Cardiac septum (tissue), 1 donor: ENCODE results near the gene GLIS1. TPM values are rescaled to one million over a fixed set of nuclear protein-coding genes. Genes with fewer than 3 reads are reported as not detected.

ENCODE experiments used
- DNase-seq: peaks from one replicate; pipeline ENCODE4 v3.0.0-alpha.2; 2020; ENCODE audit warnings: low spot score
- intact Hi-C: fragments of 100-400 bp; cut with DNase I; formaldehyde crosslinking; loops from one replicate; pipeline ENCODE4 v1.14.0; 2022
- total RNA-seq: library from RNA; stranded (reverse); fragmentation: NEBNext Ultra II Directional; extraction: Animal tissue kit (Norgen Biotek cat#: 25700); gene quantifications from one replicate; pipeline ENCODE4 v1.2.1, GENCODE V29; 2021
- donor health status: DM: no; HTN: no; CAD: no.

The GLIS1 gene
- total RNA-seq, 1 donor from 2014 or later, result 0.30 TPM

GRCh38 chr1:53629101-53629691 is 109.8 kb downstream of the GLIS1 start:
- intact Hi-C loops, result no loop called here
- DNase-seq, result no peak

GRCh38 chr1:53628286-53628955 is 110.5 kb downstream of the GLIS1 start:
- intact Hi-C loops, result no loop called here
- no peak for DNase-seq

- no peak for DNase-seq
- intact Hi-C loops, result no loop called here
Measured at GRCh38 chr1:53627666-53628065, 111.3 kb downstream of the GLIS1 start.

- intact Hi-C loops, result no loop called here
- DNase-seq, result no peak
Measured at GRCh38 chr1:53627031-53627430, 111.9 kb downstream of the GLIS1 start.

- intact Hi-C loops, result no loop called here
- no peak for DNase-seq
Measured at GRCh38 chr1:53626616-53627015, 112.3 kb downstream of the GLIS1 start.

- intact Hi-C loops, result no loop called here
- no peak for DNase-seq
Measured at GRCh38 chr1:53625766-53626520, 113.0 kb downstream of the GLIS1 start.

- DNase-seq, result no peak
- intact Hi-C loops, result no loop called here
Measured at GRCh38 chr1:53625049-53625448, 113.9 kb downstream of the GLIS1 start.

GRCh38 chr1:53622531-53622930 is 116.4 kb downstream of the GLIS1 start:
- intact Hi-C loops, result no loop called here

GRCh38 chr1:53621144-53621543 is 117.8 kb downstream of the GLIS1 start:
- DNase-seq, result no peak
- intact Hi-C loops, result no loop called here

More at GRCh38 chr1:53622531-53622930, 116.4 kb downstream of the GLIS1 start:
- no peak for DNase-seq

- DNase-seq, result peak; percentile 53
- intact Hi-C loops, result no loop called here
Measured at GRCh38 chr1:53620061-53620855, 118.7 kb downstream of the GLIS1 start.

- intact Hi-C loops, result no loop called here
- peak; percentile 51 for DNase-seq
Measured at GRCh38 chr1:53619367-53620060, 119.5 kb downstream of the GLIS1 start.

GRCh38 chr1:53618500-53619366 is 120.2 kb downstream of the GLIS1 start:
- intact Hi-C loops, result no loop called here
- DNase-seq, result peak; percentile 47

GRCh38 chr1:53617851-53618499 is 121.0 kb downstream of the GLIS1 start:
- peak; percentile 55 for DNase-seq

GRCh38 chr1:53617382-53617781 is 121.6 kb downstream of the GLIS1 start:
- peak; percentile 72 for DNase-seq
- intact Hi-C loops, result no loop called here

More at GRCh38 chr1:53617851-53618499, 121.0 kb downstream of the GLIS1 start:
- intact Hi-C loops, result no loop called here

GRCh38 chr1:53616927-53617326 is 122.0 kb downstream of the GLIS1 start:
- intact Hi-C loops, result no loop called here

GRCh38 chr1:53616511-53616910 is 122.5 kb downstream of the GLIS1 start:
- intact Hi-C loops, result no loop called here
- peak; percentile 29 for DNase-seq

More at GRCh38 chr1:53616927-53617326, 122.0 kb downstream of the GLIS1 start:
- peak; percentile 36 for DNase-seq

GRCh38 chr1:53615101-53615500 is 123.9 kb downstream of the GLIS1 start:
- no peak for DNase-seq
- intact Hi-C loops, result no loop called here
